HFF-Myc (cell line): ENCODE measurements around the gene FOLR1.
"Not testable (repeated sequence)": the region's sequence is repeated elsewhere in the genome, so short reads cannot be mapped to it uniquely, and the experiment has no call there.

Experiments
- DNase-seq: peaks from one replicate; pipeline ENCODE4 v3.0.0-alpha.2; 2011; ENCODE audit warnings: low read depth; ENCODE audit errors: extremely low read depth
- H3K4me3 ChIP-seq: replicated peaks from 2 replicates; pipeline ENCODE4 v1.5.1; 2011; ENCODE audit warnings: low read depth, mild to moderate bottlenecking, control low read depth, low read length
- CTCF ChIP-seq: IDR thresholded peaks from 2 replicates; pipeline ENCODE4 v1.5.1; 2012; ENCODE audit warnings: mild to moderate bottlenecking, low read depth, low read length, control low read depth; ENCODE audit errors: missing control alignments

FOLR1 gene

GRCh38 chr11:72177656-72178055, 14.3 kb upstream of the FOLR1 start:
- no peak for DNase-seq
- no peak for TF ChIP-seq CTCF
- no peak overlapping the region for H3K4me3 ChIP-seq

- DNase-seq: no peak
- no peak overlapping the region for H3K4me3 ChIP-seq
- TF ChIP-seq CTCF: no peak
These were observed 12.7 kb upstream of the FOLR1 start for GRCh38 chr11:72179049-72179803.

- no peak overlapping the region for H3K4me3 ChIP-seq
- no peak for TF ChIP-seq CTCF
- DNase-seq: no peak
These were observed 12.0 kb upstream of the FOLR1 start for GRCh38 chr11:72179804-72180396.

GRCh38 chr11:72180892-72181552, 10.9 kb upstream of the FOLR1 start:
- not testable (repeated sequence) for DNase-seq

GRCh38 chr11:72181553-72181958, 10.4 kb upstream of the FOLR1 start:
- not testable (repeated sequence) for DNase-seq, H3K4me3 ChIP-seq

More at GRCh38 chr11:72180892-72181552, 10.9 kb upstream of the FOLR1 start:
- H3K4me3 ChIP-seq: not testable (repeated sequence)

- no peak for TF ChIP-seq CTCF
- no peak for DNase-seq
- H3K4me3 ChIP-seq: no peak overlapping the region
These were observed 3.7 kb upstream of the FOLR1 start for GRCh38 chr11:72188267-72188666.

- no peak overlapping the region for H3K4me3 ChIP-seq
- TF ChIP-seq CTCF: no peak
- no peak for DNase-seq
These were observed 2.3 kb upstream of the FOLR1 start for GRCh38 chr11:72189455-72190250.
